HG02798 (cell line): ENCODE results near the gene PCBP2.
A peak's percentile ranks its signal among the peaks of the same experiment; 100 is the strongest.
"Not testable (repeated sequence)": the region's sequence is repeated elsewhere in the genome, so short reads cannot be mapped to it uniquely, and the experiment has no call there.

Experiments
- ATAC-seq: cut with Tn5 transposase; IDR thresholded peaks from one replicate; pipeline ENCODE4 v1.9.1; 2021; ENCODE audit warnings: mild to moderate bottlenecking; ENCODE audit not compliant: unreplicated experiment, poor library complexity

Gene PCBP2

GRCh38 chr12:53439582-53439981 is 12.3 kb upstream of the PCBP2 start:
- ATAC-seq: not testable (repeated sequence)

GRCh38 chr12:53441040-53441833 is 10.7 kb upstream of the PCBP2 start, which contains the start of gene PRR13:
Gene PRR13 (plus strand): TSS chr12:53441734. CDS start chr12:53442715, 981 bp downstream.
- ATAC-seq: peak; percentile 100

GRCh38 chr12:53443955-53444354 is 7.9 kb upstream of the PCBP2 start:
- ATAC-seq: no peak

- ATAC-seq: not testable (repeated sequence)
Measured at GRCh38 chr12:53444593-53445325, 7.1 kb upstream of the PCBP2 start.

GRCh38 chr12:53450936-53451335 is 966 bp upstream of the PCBP2 start:
- no peak for ATAC-seq

- ATAC-seq: peak; percentile 36
Measured at GRCh38 chr12:53452159-53453077, 516 bp downstream of the PCBP2 start.

GRCh38 chr12:53453953-53454640 is 2.2 kb downstream of the PCBP2 start:
- ATAC-seq: no peak

GRCh38 chr12:53454707-53455106 is 2.8 kb downstream of the PCBP2 start:
- no peak for ATAC-seq

GRCh38 chr12:53456654-53457366 is 4.9 kb downstream of the PCBP2 start:
- ATAC-seq: no peak

GRCh38 chr12:53459097-53459496 is 7.2 kb downstream of the PCBP2 start:
- no peak for ATAC-seq

GRCh38 chr12:53461059-53461458 is 9.2 kb downstream of the PCBP2 start:
- no peak for ATAC-seq

- ATAC-seq: no peak
Measured at GRCh38 chr12:53461591-53461990, 9.7 kb downstream of the PCBP2 start.

- ATAC-seq: no peak
Measured at GRCh38 chr12:53462935-53463334, 11.0 kb downstream of the PCBP2 start.

- no peak for ATAC-seq
Measured at GRCh38 chr12:53463802-53464560, 12.1 kb downstream of the PCBP2 start.

- ATAC-seq: no peak
Measured at GRCh38 chr12:53464685-53465418, 12.9 kb downstream of the PCBP2 start.

GRCh38 chr12:53465679-53466078 is 13.8 kb downstream of the PCBP2 start:
- no peak for ATAC-seq

- ATAC-seq: no peak
Measured at GRCh38 chr12:53466640-53467039, 14.7 kb downstream of the PCBP2 start.

GRCh38 chr12:53467082-53467481 is 15.2 kb downstream of the PCBP2 start:
- no peak for ATAC-seq
